ENCODE data around the gene ITLN2. TPM values are rescaled to one million over a fixed set of nuclear protein-coding genes. Genes with fewer than 3 reads are reported as not detected.
"Not testable (repeated sequence)": the region's sequence is repeated elsewhere in the genome, so short reads cannot be mapped to it uniquely, and the experiment has no call there.

ITLN2 gene
- total RNA-seq, 2 donors from 2014 or later: 20.3 to 29.7 TPM

GRCh38 chr1:160901768-160902167, 52.8 kb downstream of the ITLN2 start:
- H3K4me3 Mint-ChIP-seq: no peak overlapping the region
- TF ChIP-seq, protein P1, sequence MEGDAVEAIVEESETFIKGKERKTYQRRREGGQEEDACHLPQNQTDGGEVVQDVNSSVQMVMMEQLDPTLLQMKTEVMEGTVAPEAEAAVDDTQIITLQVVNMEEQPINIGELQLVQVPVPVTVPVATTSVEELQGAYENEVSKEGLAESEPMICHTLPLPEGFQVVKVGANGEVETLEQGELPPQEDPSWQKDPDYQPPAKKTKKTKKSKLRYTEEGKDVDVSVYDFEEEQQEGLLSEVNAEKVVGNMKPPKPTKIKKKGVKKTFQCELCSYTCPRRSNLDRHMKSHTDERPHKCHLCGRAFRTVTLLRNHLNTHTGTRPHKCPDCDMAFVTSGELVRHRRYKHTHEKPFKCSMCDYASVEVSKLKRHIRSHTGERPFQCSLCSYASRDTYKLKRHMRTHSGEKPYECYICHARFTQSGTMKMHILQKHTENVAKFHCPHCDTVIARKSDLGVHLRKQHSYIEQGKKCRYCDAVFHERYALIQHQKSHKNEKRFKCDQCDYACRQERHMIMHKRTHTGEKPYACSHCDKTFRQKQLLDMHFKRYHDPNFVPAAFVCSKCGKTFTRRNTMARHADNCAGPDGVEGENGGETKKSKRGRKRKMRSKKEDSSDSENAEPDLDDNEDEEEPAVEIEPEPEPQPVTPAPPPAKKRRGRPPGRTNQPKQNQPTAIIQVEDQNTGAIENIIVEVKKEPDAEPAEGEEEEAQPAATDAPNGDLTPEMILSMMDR (conservative IDR thresholded peaks at IDR 0.05): no peak
- Histone ChIP-seq H3K4me3 (ENCODE audit: low read length) (no peak overlapping the region), H3K9me3 (ENCODE audit: control insufficient read depth, low read length) (peaks cover 17% of the 10 kb centered on the region), H3K4me1 (ENCODE audit: control insufficient read depth, insufficient read depth, low read length) (no peaks in the 10 kb centered on the region), H3K9ac (ENCODE audit: extremely low read depth, low read length, poor library complexity, severe bottlenecking) (no peak overlapping the region), H3K36me3 (ENCODE audit: control insufficient read depth, insufficient read depth, low read length) (no peaks in the 10 kb centered on the region), H3K27me3 (ENCODE audit: control insufficient read depth, insufficient read depth, low read length, poor library complexity, severe bottlenecking) (no peaks in the 10 kb centered on the region), H3K27ac (ENCODE audit: low read depth, low read length) (no peak overlapping the region)
- no peak overlapping the region for H3K27ac Mint-ChIP-seq
- H3K27me3 Mint-ChIP-seq (ENCODE audit: insufficient read depth): peaks cover 19% of the 10 kb centered on the region
- no peaks in the 10 kb centered on the region for H3K36me3 Mint-ChIP-seq (ENCODE audit: low read depth)
- no peak for DNase-seq
- 93 to 95% methylated on average over 2 of the region's 2 CpGs for WGBS, 2 experiments (ENCODE audit: insufficient coverage in 1 of 2, insufficient read length in 1 of 2)
- peaks cover 5% of the 10 kb centered on the region for H3K9me3 Mint-ChIP-seq
- H3K4me1 Mint-ChIP-seq: peaks cover 28% of the 10 kb centered on the region

DNA sequence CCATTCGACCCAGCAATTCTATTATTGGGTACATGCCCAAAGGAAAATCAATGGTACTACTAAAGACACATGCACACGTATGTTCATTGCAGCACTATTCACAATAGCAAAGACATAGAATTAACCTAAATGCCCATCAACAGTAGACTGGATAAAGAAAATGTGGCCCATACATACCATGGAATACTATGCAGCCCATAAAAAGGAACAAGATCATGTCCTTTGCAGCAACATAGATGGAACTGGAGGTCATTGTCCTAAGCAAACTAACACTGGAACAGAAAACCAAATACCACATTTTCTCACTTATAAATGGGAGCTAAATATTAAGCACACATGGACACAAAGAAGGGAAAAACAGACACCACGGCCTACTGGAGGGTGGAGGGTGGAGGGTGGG, 53.9 kb downstream of the ITLN2 start:
- H3K9me3 ChIP-seq (ENCODE audit: control insufficient read depth, low read length); H3K27ac ChIP-seq (ENCODE audit: low read depth, low read length); H3K4me1 ChIP-seq (ENCODE audit: control insufficient read depth, insufficient read depth, low read length); H3K4me3 Mint-ChIP-seq; H3K36me3 Mint-ChIP-seq (ENCODE audit: low read depth); H3K27me3 ChIP-seq (ENCODE audit: control insufficient read depth, insufficient read depth, low read length, poor library complexity, severe bottlenecking); H3K9me3 Mint-ChIP-seq; H3K4me3 ChIP-seq (ENCODE audit: low read length); H3K36me3 ChIP-seq (ENCODE audit: control insufficient read depth, insufficient read depth, low read length); H3K9ac ChIP-seq (ENCODE audit: extremely low read depth, low read length, poor library complexity, severe bottlenecking); H3K27ac Mint-ChIP-seq; DNase-seq: not testable (repeated sequence)
- H3K27me3 Mint-ChIP-seq (ENCODE audit: insufficient read depth): peaks cover 28% of the 10 kb centered on the region
- H3K4me1 Mint-ChIP-seq: peaks cover 17% of the 10 kb centered on the region
- WGBS, 2 experiments (ENCODE audit: insufficient coverage in 1 of 2, insufficient read length in 1 of 2): 71 to 78% methylated on average over 2 to 3 of the region's 3 CpGs

Other genes with a start within 250 kb of the ITLN2 start
- 1 to 10 TPM in 1 of 2 donors, under 1 TPM in 1; 0.55 to 1.1 TPM for gene CD48, start 243.0 kb downstream of the ITLN2 start, total RNA-seq
- not detected for gene SLAMF7, start 215.6 kb downstream of the ITLN2 start, total RNA-seq
- not detected for gene LY9, start 158.6 kb downstream of the ITLN2 start, total RNA-seq
- gene CD244, start 91.9 kb downstream of the ITLN2 start, total RNA-seq: under 1 TPM in 1 of 2 donors, not detected in 1; 0.31 TPM
- gene ITLN1, start 69.6 kb downstream of the ITLN2 start, total RNA-seq: under 1 TPM; 0.22 to 0.51 TPM
- 100 to 1,000 TPM; 190 to 226 TPM for gene F11R, start 66.3 kb upstream of the ITLN2 start, total RNA-seq
- gene TSTD1, start 84.2 kb upstream of the ITLN2 start, total RNA-seq: 10 to 100 TPM; 59.1 to 76.4 TPM
- gene USF1, start 91.2 kb upstream of the ITLN2 start, total RNA-seq: 10 to 100 TPM; 55.5 to 57.3 TPM
- gene ARHGAP30, start 115.1 kb upstream of the ITLN2 start, total RNA-seq: under 1 TPM; 0.07 to 0.13 TPM
- not detected for gene NECTIN4, start 134.7 kb upstream of the ITLN2 start, total RNA-seq
- 10 to 100 TPM; 14.6 to 25.4 TPM for gene KLHDC9, start 143.6 kb upstream of the ITLN2 start, total RNA-seq
- 10 to 100 TPM; 62.9 to 95.7 TPM for gene PFDN2, start 163.2 kb upstream of the ITLN2 start, total RNA-seq
- 10 to 100 TPM; 51.0 to 65.1 TPM for gene NIT1, start 163.3 kb upstream of the ITLN2 start, total RNA-seq
- 10 to 100 TPM; 34.2 to 39.8 TPM for gene DEDD, start 177.9 kb upstream of the ITLN2 start, total RNA-seq
- 10 to 100 TPM; 89.5 to 97.1 TPM for gene UFC1, start 199.2 kb upstream of the ITLN2 start, total RNA-seq
- gene USP21, start 204.7 kb upstream of the ITLN2 start, total RNA-seq: 10 to 100 TPM; 26.7 to 39.7 TPM
- 10 to 100 TPM; 46.4 to 47.2 TPM for gene PPOX, start 211.6 kb upstream of the ITLN2 start, total RNA-seq
- gene B4GALT3, start 222.7 kb upstream of the ITLN2 start, total RNA-seq: 10 to 100 TPM; 30.4 to 37.9 TPM
- 1 to 10 TPM; 4.4 to 9.6 TPM for gene ADAMTS4, start 244.2 kb upstream of the ITLN2 start, total RNA-seq
- 10 to 100 TPM; 83.5 to 100.0 TPM for gene NDUFS2, start 247.6 kb upstream of the ITLN2 start, total RNA-seq

Measured in endodermal cell (in vitro differentiated cells).